Adrenal gland (tissue), 5 donors: ENCODE results near the gene SUMF2.

Source experiments
- CTCF ChIP-seq, 6 experiments: fragments of 450-650 bp in 4 of 6; fragments of 200-600 bp in 2 of 6; sonication (generic) in 1 of 6; IDR thresholded peaks; 1 replicate in 5 of 6; 2 replicates in 1 of 6; pipeline versions ENCODE4 v1.5.1 to v1.8.0; 2016 to 2021; ENCODE audit warnings: antibody characterized with exemption in 6 of 6, mild to moderate bottlenecking in 2 of 6, moderate library complexity in 1 of 6
- POLR2A ChIP-seq, 2 donors: fragments of 450-650 bp; IDR thresholded peaks; one replicate each; pipeline ENCODE4 v1.6.1; 2017; ENCODE audit warnings: antibody characterized with exemption in 2 of 2, mild to moderate bottlenecking in 2 of 2, moderate library complexity in 1 of 2
- donor health status: DM: no; HTN: no; CAD: no.

- TF ChIP-seq CTCF (IDR thresholded peaks at IDR 0.05) (no peak), POLR2A (IDR thresholded peaks at IDR 0.05) (no peak)
Measured at GRCh38 chr7:56124981-56125380, 60.9 kb downstream of the SUMF2 start.
